ENCODE data around the gene C20orf141.
"Not testable (repeated sequence)": the region's sequence is repeated elsewhere in the genome, so short reads cannot be mapped to it uniquely, and the experiment has no call there.

C20orf141 gene

GRCh38 chr20:2814587-2815051, at the start of gene C20orf141:
C20orf141 (plus strand) TSS chr20:2814987; CDS start chr20:2815185, 198 bp downstream.
- no peak for DNase-seq (ENCODE audit: low spot score)

GRCh38 chr20:2767768-2768631, 46.8 kb upstream of the C20orf141 start:
- DNase-seq (ENCODE audit: low spot score): no peak

- no peak for DNase-seq (ENCODE audit: low spot score)
Observed at GRCh38 chr20:2768632-2769015, 46.2 kb upstream of the C20orf141 start.

GRCh38 chr20:2770091-2770490, 44.7 kb upstream of the C20orf141 start:
- not testable (repeated sequence) for DNase-seq (ENCODE audit: low spot score)

- no peak for DNase-seq (ENCODE audit: low spot score)
Observed at GRCh38 chr20:2771631-2772080, 43.1 kb upstream of the C20orf141 start.

GRCh38 chr20:2773812-2774211, 41.0 kb upstream of the C20orf141 start:
- no peak for DNase-seq (ENCODE audit: low spot score)

GRCh38 chr20:2775139-2775538, 39.6 kb upstream of the C20orf141 start:
- no peak for DNase-seq (ENCODE audit: low spot score)

GRCh38 chr20:2778602-2779321, 36.0 kb upstream of the C20orf141 start:
- no peak for DNase-seq (ENCODE audit: low spot score)

- no peak for DNase-seq (ENCODE audit: low spot score)
Observed at GRCh38 chr20:2780948-2781347, 33.8 kb upstream of the C20orf141 start.

- no peak for DNase-seq (ENCODE audit: low spot score)
Observed at GRCh38 chr20:2783908-2784566, 30.8 kb upstream of the C20orf141 start.

- DNase-seq (ENCODE audit: low spot score): no peak
Observed at GRCh38 chr20:2793471-2793870, 21.3 kb upstream of the C20orf141 start.

GRCh38 chr20:2794202-2794748, 20.5 kb upstream of the C20orf141 start:
- DNase-seq (ENCODE audit: low spot score): no peak

- no peak for DNase-seq (ENCODE audit: low spot score)
Observed at GRCh38 chr20:2794866-2795447, 19.8 kb upstream of the C20orf141 start.

- DNase-seq (ENCODE audit: low spot score): no peak
Observed at GRCh38 chr20:2795451-2795850, 19.3 kb upstream of the C20orf141 start.

GRCh38 chr20:2796011-2796660, 18.7 kb upstream of the C20orf141 start:
- DNase-seq (ENCODE audit: low spot score): no peak

GRCh38 chr20:2797136-2797983, 17.4 kb upstream of the C20orf141 start:
- no peak for DNase-seq (ENCODE audit: low spot score)

- DNase-seq (ENCODE audit: low spot score): no peak
Observed at GRCh38 chr20:2798095-2798805, 16.5 kb upstream of the C20orf141 start.

- DNase-seq (ENCODE audit: low spot score): no peak
Observed at GRCh38 chr20:2798814-2799213, 16.0 kb upstream of the C20orf141 start.

GRCh38 chr20:2799271-2799670, 15.5 kb upstream of the C20orf141 start:
- DNase-seq (ENCODE audit: low spot score): peak; percentile 38

All from germinal center (tissue), 1 donor.